ENCODE measurements around the gene PREX1. TPM values are rescaled to one million over a fixed set of nuclear protein-coding genes. Genes with fewer than 3 reads are reported as not detected.

The PREX1 gene
- total and polyA plus RNA-seq, 3 donors from 2014 or later, result 18.0 to 36.5 (median 27.1) TPM

- intact Hi-C loops (cut with DNase I; ENCODE audit: low total_unique reads), result no loop called here
- no peak for DNase-seq
- peaks cover 3% of the 10 kb centered on the region for H3K4me1 ChIP-seq
- no peak overlapping the region for H3K4me3 ChIP-seq
- H3K36me3 ChIP-seq (ENCODE audit: low read depth, missing control alignments), result no peaks in the 10 kb centered on the region
- H3K27ac ChIP-seq, result no peak overlapping the region
- H3K9me3 ChIP-seq, result no peaks in the 10 kb centered on the region
- no peaks in the 10 kb centered on the region for H3K27me3 ChIP-seq
- TF ChIP-seq POLR2A (IDR thresholded peaks at IDR 0.05), result no peak
- no peak for TF ChIP-seq CTCF (IDR thresholded peaks at IDR 0.05)
Measured at GRCh38 chr20:48736231-48736630, 91.6 kb downstream of the PREX1 start.

- intact Hi-C loops (cut with DNase I; ENCODE audit: low total_unique reads), result no loop called here
- H3K9me3 ChIP-seq, result no peaks in the 10 kb centered on the region
- TF ChIP-seq CTCF (IDR thresholded peaks at IDR 0.05) (no peak), POLR2A (IDR thresholded peaks at IDR 0.05) (no peak)
- WGBS, 2 donors, result 75 to 78% methylated on average over 5 of the region's 5 CpGs
- no peaks in the 10 kb centered on the region for H3K36me3 ChIP-seq (ENCODE audit: low read depth, missing control alignments)
- no peak overlapping the region for H3K27ac ChIP-seq
- H3K4me1 ChIP-seq, result peaks cover 3% of the 10 kb centered on the region
- no peak for DNase-seq
- no peaks in the 10 kb centered on the region for H3K27me3 ChIP-seq
- H3K4me3 ChIP-seq, result no peak overlapping the region
Measured at GRCh38 chr20:48735112-48735511, 92.7 kb downstream of the PREX1 start.

DNA sequence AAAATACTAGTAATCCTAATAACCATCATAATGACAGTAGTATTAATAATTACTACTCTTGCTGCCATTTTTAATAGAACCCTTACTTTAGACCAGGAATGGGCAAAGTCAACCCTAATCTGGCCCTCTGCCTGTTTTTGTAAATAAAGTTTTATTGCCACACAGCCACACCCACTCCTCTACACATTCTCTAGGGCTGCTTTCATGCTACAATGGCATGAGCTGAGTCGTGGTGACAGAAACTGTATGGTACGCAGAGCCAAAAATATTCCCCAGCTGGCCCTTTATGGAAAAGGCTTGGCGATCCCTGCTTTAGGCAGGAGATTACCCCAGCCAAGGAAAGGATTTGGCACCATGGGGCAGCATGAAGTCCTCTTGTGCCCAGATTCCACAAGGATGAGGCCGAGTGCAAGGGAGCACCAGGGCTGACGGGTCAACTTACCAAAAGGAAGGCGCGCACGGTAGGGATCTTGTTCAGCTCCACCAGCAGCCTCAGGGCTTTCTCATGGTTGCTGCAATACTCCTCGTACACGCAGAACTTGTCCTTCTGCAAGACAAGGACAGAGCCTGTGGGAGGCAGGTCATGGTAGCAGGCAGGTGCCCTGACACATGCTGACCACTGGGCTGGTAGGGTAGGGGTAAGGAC lies 93.6 kb downstream of the PREX1 start:
- intact Hi-C loops (cut with DNase I; ENCODE audit: low total_unique reads), result no loop called here
- Histone ChIP-seq H3K27me3 (no peaks in the 10 kb centered on the region), H3K27ac (no peak overlapping the region), H3K4me1 (peaks cover 3% of the 10 kb centered on the region), H3K4me3 (no peak overlapping the region), H3K9me3 (no peaks in the 10 kb centered on the region), H3K36me3 (ENCODE audit: low read depth, missing control alignments) (no peaks in the 10 kb centered on the region)
- no peak for TF ChIP-seq POLR2A (IDR thresholded peaks at IDR 0.05)
- TF ChIP-seq CTCF (IDR thresholded peaks at IDR 0.05), result no peak
- no peak for DNase-seq
- 95 to 97% methylated on average over 10 of the region's 10 CpGs for WGBS, 2 donors

- no peak overlapping the region for H3K27ac ChIP-seq
- H3K9me3 ChIP-seq, result no peaks in the 10 kb centered on the region
- TF ChIP-seq POLR2A (IDR thresholded peaks at IDR 0.05) (no peak), CTCF (IDR thresholded peaks at IDR 0.05) (no peak)
- H3K36me3 ChIP-seq (ENCODE audit: low read depth, missing control alignments), result no peaks in the 10 kb centered on the region
- no peaks in the 10 kb centered on the region for H3K27me3 ChIP-seq
- no peak for DNase-seq
- intact Hi-C loops (cut with DNase I; ENCODE audit: low total_unique reads), result no loop called here
- 84 to 89% methylated on average over 3 of the region's 3 CpGs for WGBS, 2 donors
- H3K4me1 ChIP-seq, result peaks cover 1% of the 10 kb centered on the region
- no peak overlapping the region for H3K4me3 ChIP-seq
Measured at GRCh38 chr20:48733296-48733790, 94.5 kb downstream of the PREX1 start.
